ENCODE data around the gene CWC25.
A peak's percentile ranks its signal among the peaks of the same experiment; 100 is the strongest.
"Not testable (repeated sequence)": the region's sequence is repeated elsewhere in the genome, so short reads cannot be mapped to it uniquely, and the experiment has no call there.

Gene CWC25

GRCh38 chr17:38852771-38853291, 27.7 kb upstream of the CWC25 start:
- DNase-seq, result no peak

- DNase-seq, result no peak
These were observed 26.3 kb upstream of the CWC25 start for GRCh38 chr17:38851434-38851833.

- DNase-seq, result no peak
These were observed 25.3 kb upstream of the CWC25 start for GRCh38 chr17:38850374-38850773.

GRCh38 chr17:38848939-38849605, 24.0 kb upstream of the CWC25 start:
- no peak for DNase-seq

GRCh38 chr17:38848557-38848891, 23.4 kb upstream of the CWC25 start:
- no peak for DNase-seq

- DNase-seq, result no peak
These were observed 19.2 kb upstream of the CWC25 start for GRCh38 chr17:38844261-38844757.

GRCh38 chr17:38825762-38826247, 684 bp upstream of the CWC25 start:
- DNase-seq, result no peak

- DNase-seq, result no peak
These were observed 9.4 kb downstream of the CWC25 start for GRCh38 chr17:38815576-38816193.

- DNase-seq, result no peak
These were observed 15.3 kb downstream of the CWC25 start for GRCh38 chr17:38809828-38810227.

- no peak for DNase-seq
These were observed 24.8 kb downstream of the CWC25 start for GRCh38 chr17:38800237-38800760.

- DNase-seq, result peak; percentile 95
These were observed 25.5 kb downstream of the CWC25 start, which contains the start of gene PIP4K2B for GRCh38 chr17:38799501-38800236. Gene PIP4K2B, minus strand, starts transcription at chr17:38799556. Its CDS starts 132 bp downstream, at chr17:38799424.

GRCh38 chr17:38798614-38799500, 26.3 kb downstream of the CWC25 start:
- DNase-seq, result no peak

GRCh38 chr17:38797828-38798227, 27.3 kb downstream of the CWC25 start:
- DNase-seq, result no peak

GRCh38 chr17:38797158-38797490, 28.0 kb downstream of the CWC25 start:
- DNase-seq, result no peak

GRCh38 chr17:38796451-38797157, 28.5 kb downstream of the CWC25 start:
- no peak for DNase-seq

- DNase-seq, result no peak
These were observed 30.9 kb downstream of the CWC25 start for GRCh38 chr17:38794221-38794620.

- no peak for DNase-seq
These were observed 34.0 kb downstream of the CWC25 start for GRCh38 chr17:38791162-38791561.

- not testable (repeated sequence) for DNase-seq
These were observed 34.9 kb downstream of the CWC25 start for GRCh38 chr17:38790148-38790707.

GRCh38 chr17:38789185-38789584, 35.9 kb downstream of the CWC25 start:
- peak; percentile 90 for DNase-seq

- not testable (repeated sequence) for DNase-seq
These were observed 37.1 kb downstream of the CWC25 start for GRCh38 chr17:38787999-38788398.

GRCh38 chr17:38786372-38786771, 38.7 kb downstream of the CWC25 start:
- no peak for DNase-seq
